ENCODE results near the gene STUB1.

DNA sequence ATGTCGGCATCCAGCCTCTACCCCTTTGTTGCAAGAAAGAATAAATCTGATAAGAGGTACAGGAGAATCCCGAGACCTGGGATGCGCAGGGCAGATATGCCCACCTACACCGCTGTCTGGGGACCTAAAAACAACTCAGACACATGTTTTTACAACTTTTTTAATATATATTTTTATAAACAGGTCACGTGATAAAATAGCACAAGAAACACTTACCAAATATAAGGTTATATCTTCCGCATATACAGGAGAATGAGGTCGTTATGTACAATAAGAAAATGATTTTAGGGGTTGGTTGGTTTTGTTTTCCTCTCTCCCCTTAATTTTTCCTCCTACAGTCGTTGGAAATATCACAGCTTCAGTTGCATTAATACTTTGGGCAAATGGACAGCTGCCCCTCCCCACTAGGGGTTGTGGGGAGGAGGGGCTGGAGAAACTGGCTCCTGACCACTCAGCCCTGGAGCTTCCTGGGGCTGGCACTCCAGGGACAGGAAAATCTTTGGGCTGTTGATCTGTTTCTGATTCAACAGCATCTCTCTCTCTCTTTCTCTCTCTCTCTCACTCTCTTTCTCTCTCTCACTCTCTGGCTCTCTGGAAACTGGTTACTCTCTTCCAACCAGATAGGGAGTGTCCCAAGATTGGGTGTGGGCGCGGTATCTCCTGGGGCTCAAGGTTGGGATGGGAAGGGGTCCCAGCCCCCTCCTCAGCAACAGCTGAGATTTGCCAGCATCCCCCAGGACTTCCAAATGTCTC lies 12.3 kb downstream of the STUB1 start:
- TF ChIP-seq, protein P1, sequence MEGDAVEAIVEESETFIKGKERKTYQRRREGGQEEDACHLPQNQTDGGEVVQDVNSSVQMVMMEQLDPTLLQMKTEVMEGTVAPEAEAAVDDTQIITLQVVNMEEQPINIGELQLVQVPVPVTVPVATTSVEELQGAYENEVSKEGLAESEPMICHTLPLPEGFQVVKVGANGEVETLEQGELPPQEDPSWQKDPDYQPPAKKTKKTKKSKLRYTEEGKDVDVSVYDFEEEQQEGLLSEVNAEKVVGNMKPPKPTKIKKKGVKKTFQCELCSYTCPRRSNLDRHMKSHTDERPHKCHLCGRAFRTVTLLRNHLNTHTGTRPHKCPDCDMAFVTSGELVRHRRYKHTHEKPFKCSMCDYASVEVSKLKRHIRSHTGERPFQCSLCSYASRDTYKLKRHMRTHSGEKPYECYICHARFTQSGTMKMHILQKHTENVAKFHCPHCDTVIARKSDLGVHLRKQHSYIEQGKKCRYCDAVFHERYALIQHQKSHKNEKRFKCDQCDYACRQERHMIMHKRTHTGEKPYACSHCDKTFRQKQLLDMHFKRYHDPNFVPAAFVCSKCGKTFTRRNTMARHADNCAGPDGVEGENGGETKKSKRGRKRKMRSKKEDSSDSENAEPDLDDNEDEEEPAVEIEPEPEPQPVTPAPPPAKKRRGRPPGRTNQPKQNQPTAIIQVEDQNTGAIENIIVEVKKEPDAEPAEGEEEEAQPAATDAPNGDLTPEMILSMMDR (IDR thresholded peaks at IDR 0.05): no peak
- no peak for TF ChIP-seq RFX5 (IDR thresholded peaks at IDR 0.05)
- TF ChIP-seq SMC3 (IDR thresholded peaks at IDR 0.05): no peak
- TF ChIP-seq, protein P2, sequence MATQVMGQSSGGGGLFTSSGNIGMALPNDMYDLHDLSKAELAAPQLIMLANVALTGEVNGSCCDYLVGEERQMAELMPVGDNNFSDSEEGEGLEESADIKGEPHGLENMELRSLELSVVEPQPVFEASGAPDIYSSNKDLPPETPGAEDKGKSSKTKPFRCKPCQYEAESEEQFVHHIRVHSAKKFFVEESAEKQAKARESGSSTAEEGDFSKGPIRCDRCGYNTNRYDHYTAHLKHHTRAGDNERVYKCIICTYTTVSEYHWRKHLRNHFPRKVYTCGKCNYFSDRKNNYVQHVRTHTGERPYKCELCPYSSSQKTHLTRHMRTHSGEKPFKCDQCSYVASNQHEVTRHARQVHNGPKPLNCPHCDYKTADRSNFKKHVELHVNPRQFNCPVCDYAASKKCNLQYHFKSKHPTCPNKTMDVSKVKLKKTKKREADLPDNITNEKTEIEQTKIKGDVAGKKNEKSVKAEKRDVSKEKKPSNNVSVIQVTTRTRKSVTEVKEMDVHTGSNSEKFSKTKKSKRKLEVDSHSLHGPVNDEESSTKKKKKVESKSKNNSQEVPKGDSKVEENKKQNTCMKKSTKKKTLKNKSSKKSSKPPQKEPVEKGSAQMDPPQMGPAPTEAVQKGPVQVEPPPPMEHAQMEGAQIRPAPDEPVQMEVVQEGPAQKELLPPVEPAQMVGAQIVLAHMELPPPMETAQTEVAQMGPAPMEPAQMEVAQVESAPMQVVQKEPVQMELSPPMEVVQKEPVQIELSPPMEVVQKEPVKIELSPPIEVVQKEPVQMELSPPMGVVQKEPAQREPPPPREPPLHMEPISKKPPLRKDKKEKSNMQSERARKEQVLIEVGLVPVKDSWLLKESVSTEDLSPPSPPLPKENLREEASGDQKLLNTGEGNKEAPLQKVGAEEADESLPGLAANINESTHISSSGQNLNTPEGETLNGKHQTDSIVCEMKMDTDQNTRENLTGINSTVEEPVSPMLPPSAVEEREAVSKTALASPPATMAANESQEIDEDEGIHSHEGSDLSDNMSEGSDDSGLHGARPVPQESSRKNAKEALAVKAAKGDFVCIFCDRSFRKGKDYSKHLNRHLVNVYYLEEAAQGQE (IDR thresholded peaks at IDR 0.05): no peak
